ENCODE measurements around the gene NEU4.

- TF ChIP-seq CTCF (IDR thresholded peaks at IDR 0.05) (no peak), POLR2A (IDR thresholded peaks at IDR 0.05) (no peak)
These were observed 807 bp upstream of the NEU4 start for GRCh38 chr2:241808051-241808720.

Data from heart left ventricle (tissue), 13 donors.